ENCODE results near the gene AKAP13. TPM values are rescaled to one million over a fixed set of nuclear protein-coding genes. Genes with fewer than 3 reads are reported as not detected.
A peak's percentile ranks its signal among the peaks of the same experiment; 100 is the strongest.

AKAP13 gene
- total RNA-seq, 1 experiment from 2014 or later = 54.5 TPM

- no peaks in the 10 kb centered on the region for H3K27me3 ChIP-seq (replicated peaks; ENCODE audit: insufficient read depth, low read depth, low read length, poor library complexity)
- peak; percentile 34 for DNase-seq (ENCODE audit: low spot score)
- H3K36me3 ChIP-seq (ENCODE audit: insufficient read depth, low read length, poor library complexity, severe bottlenecking) = no peaks in the 10 kb centered on the region
- intact Hi-C loops (cut with micrococcal nuclease; ENCODE audit: unreplicated experiment) = no loop called here
- H3K4me3 ChIP-seq (ENCODE audit: low read depth, low read length, poor library complexity, severe bottlenecking) = peak overlapping the region; percentile 91
- H3K4me1 ChIP-seq (ENCODE audit: insufficient read depth, low read length, poor library complexity, severe bottlenecking) = peaks cover 6% of the 10 kb centered on the region
- H3K9me3 ChIP-seq (ENCODE audit: low read depth, low read length, poor library complexity, severe bottlenecking) = no peaks in the 10 kb centered on the region
- TF ChIP-seq EZH2 (IDR thresholded peaks at IDR 0.05; ENCODE audit: borderline replicate concordance, low read depth, low read length, poor library complexity, severe bottlenecking) (no peak), CTCF (conservative IDR thresholded peaks at IDR 0.05; ENCODE audit: low read depth, low read length) (no peak)
- POLR2A ChIA-PET (ENCODE audit: low non-redundant PET) = no interaction called here
- no TSS peak for BruUV-seq (replicated peaks)
- CTCF ChIA-PET = interaction anchor here (1.1 kb wide), 1 partner anchor 83 kb away, joined by 3 read pairs; no protein-coding TSS in a partner anchor
- H3K27ac ChIP-seq (ENCODE audit: low read depth, low read length, poor library complexity, severe bottlenecking) = peak overlapping the region; percentile 44
Observed at GRCh38 chr15:85379403-85380131, 836 bp upstream of the AKAP13 start.

- peak overlapping the region; percentile 91 for H3K4me3 ChIP-seq (ENCODE audit: low read depth, low read length, poor library complexity, severe bottlenecking)
- no TSS peak for BruUV-seq (replicated peaks)
- POLR2A ChIA-PET (ENCODE audit: low non-redundant PET) = no interaction called here
Observed at GRCh38 chr15:85380812-85381642, 624 bp downstream of the AKAP13 start.

More at GRCh38 chr15:85380812-85381642, 624 bp downstream of the AKAP13 start:
- CTCF ChIA-PET = interaction anchor here (0.5 to 1.1 kb wide), 4 partner anchors 50 to 147 kb away, joined by 3 to 13 read pairs (median 4); no protein-coding TSS in a partner anchor
- H3K27ac ChIP-seq (ENCODE audit: low read depth, low read length, poor library complexity, severe bottlenecking) = peak overlapping the region; percentile 72
- intact Hi-C loops (cut with micrococcal nuclease; ENCODE audit: unreplicated experiment) = no loop called here
- no peaks in the 10 kb centered on the region for H3K27me3 ChIP-seq (replicated peaks; ENCODE audit: insufficient read depth, low read depth, low read length, poor library complexity)
- TF ChIP-seq EZH2 (IDR thresholded peaks at IDR 0.05; ENCODE audit: borderline replicate concordance, low read depth, low read length, poor library complexity, severe bottlenecking) (no peak), CTCF (conservative IDR thresholded peaks at IDR 0.05; ENCODE audit: low read depth, low read length) (no peak)
- no peaks in the 10 kb centered on the region for H3K36me3 ChIP-seq (ENCODE audit: insufficient read depth, low read length, poor library complexity, severe bottlenecking)
- no peaks in the 10 kb centered on the region for H3K4me1 ChIP-seq (ENCODE audit: insufficient read depth, low read length, poor library complexity, severe bottlenecking)
- peak; percentile 45 for DNase-seq (ENCODE audit: low spot score)
- no peaks in the 10 kb centered on the region for H3K9me3 ChIP-seq (ENCODE audit: low read depth, low read length, poor library complexity, severe bottlenecking)

Data from A673 (cell line).